GM10266 (cell line): ENCODE results near the gene CAPZB.

Experiments
- DNase-seq: peaks from one replicate; pipeline ENCODE4 v3.0.0; 2012; ENCODE audit errors: extremely low spot score
- CTCF ChIP-seq: IDR thresholded peaks from 2 replicates; pipeline ENCODE4 v1.5.1; 2012; ENCODE audit warnings: mild to moderate bottlenecking, low read depth; ENCODE audit not compliant: control insufficient read depth, insufficient read depth; ENCODE audit errors: missing control alignments

The CAPZB gene

GRCh38 chr1:19424651-19425570 lies 60.4 kb downstream of the CAPZB start:
- no peak for TF ChIP-seq CTCF
- no peak for DNase-seq

GRCh38 chr1:19423130-19423529 lies 62.2 kb downstream of the CAPZB start:
- DNase-seq, result no peak
- no peak for TF ChIP-seq CTCF

- TF ChIP-seq CTCF, result no peak
- DNase-seq, result no peak
Measured at GRCh38 chr1:19421365-19421764, 64.0 kb downstream of the CAPZB start.

GRCh38 chr1:19420606-19421005 lies 64.7 kb downstream of the CAPZB start:
- no peak for DNase-seq
- TF ChIP-seq CTCF, result no peak

GRCh38 chr1:19419691-19420090 lies 65.6 kb downstream of the CAPZB start:
- no peak for DNase-seq
- no peak for TF ChIP-seq CTCF

- no peak for TF ChIP-seq CTCF
- no peak for DNase-seq
Measured at GRCh38 chr1:19418503-19418971, 66.8 kb downstream of the CAPZB start.

- DNase-seq, result no peak
- no peak for TF ChIP-seq CTCF
Measured at GRCh38 chr1:19416921-19417470, 68.3 kb downstream of the CAPZB start.
